MM.1S (cell line): ENCODE results near the gene CMTM8.

ENCODE experiments used
- CTCF ChIP-seq: fragments of 300-600 bp; sonication (generic); IDR thresholded peaks from 2 replicates; pipeline ENCODE4 v1.5.1; 2016; ENCODE audit warnings: antibody characterized with exemption, low read length, mixed read lengths
- EZH2 ChIP-seq: fragments of 300-600 bp; sonication (generic); optimal IDR thresholded peaks from 2 replicates; pipeline ENCODE3; 2017; ENCODE audit warnings: low read depth, mild to moderate bottlenecking, antibody characterized with exemption, low read length, mixed read lengths

DNA sequence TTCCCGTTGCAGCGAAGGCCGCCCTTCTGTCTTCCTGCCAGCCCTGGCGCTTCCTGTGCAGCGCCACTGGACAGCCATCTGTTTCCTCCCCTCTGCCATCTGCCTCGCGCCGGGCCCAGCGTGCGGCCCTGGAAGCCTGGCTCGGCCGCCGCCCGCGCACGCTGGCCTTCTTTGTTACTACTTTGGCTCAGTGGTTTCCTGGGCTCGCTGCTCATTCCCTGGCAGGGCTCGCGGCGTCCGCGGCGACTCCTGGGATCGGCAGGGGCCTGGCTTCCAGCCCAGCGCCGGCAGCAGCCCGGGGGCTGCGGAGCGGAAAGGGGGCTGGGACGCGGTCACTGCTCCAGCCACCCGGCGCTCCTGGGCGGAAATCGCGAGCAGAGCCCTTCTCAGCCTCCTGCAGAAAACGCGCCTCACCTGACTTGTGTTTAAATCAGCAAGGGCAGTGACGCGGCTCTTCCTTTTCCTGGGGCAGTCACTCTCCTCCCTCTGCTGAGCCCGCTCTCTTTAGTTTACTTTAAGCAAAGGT, 163.1 kb downstream of the CMTM8 start:
- TF ChIP-seq CTCF (no peak), EZH2 (no peak)
